NCI-H1694 (cell line): ENCODE results near the gene PSMD13.

Experiments used
- DNase-seq: peaks from one replicate; lab custom pipeline; 2025; lab: John Stamatoyannopoulos, UW

The PSMD13 gene

GRCh38 chr11:204587-205109, 32.1 kb upstream of the PSMD13 start:
- DNase-seq: no peak

GRCh38 chr11:205221-206001, 31.4 kb upstream of the PSMD13 start:
- DNase-seq: no peak

DNA sequence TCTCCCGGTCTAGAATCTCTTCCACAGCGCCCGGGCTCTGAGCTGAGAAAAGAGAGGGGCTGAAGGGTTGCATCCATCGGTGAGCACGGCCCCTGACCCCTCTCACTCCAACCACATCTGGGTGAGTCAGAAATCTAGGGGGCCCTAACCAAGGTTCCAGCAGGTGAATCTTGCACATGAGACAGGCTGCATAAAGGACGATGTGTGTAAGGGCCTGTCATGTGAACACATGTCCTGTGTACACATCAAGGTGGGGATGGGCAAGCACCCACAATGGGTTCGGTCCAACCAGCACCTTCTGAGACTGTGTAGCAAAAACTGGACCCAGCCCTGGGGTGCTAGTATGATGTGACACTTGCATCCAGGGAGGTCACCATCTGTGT, 30.8 kb upstream of the PSMD13 start:
- DNase-seq: no peak

DNA sequence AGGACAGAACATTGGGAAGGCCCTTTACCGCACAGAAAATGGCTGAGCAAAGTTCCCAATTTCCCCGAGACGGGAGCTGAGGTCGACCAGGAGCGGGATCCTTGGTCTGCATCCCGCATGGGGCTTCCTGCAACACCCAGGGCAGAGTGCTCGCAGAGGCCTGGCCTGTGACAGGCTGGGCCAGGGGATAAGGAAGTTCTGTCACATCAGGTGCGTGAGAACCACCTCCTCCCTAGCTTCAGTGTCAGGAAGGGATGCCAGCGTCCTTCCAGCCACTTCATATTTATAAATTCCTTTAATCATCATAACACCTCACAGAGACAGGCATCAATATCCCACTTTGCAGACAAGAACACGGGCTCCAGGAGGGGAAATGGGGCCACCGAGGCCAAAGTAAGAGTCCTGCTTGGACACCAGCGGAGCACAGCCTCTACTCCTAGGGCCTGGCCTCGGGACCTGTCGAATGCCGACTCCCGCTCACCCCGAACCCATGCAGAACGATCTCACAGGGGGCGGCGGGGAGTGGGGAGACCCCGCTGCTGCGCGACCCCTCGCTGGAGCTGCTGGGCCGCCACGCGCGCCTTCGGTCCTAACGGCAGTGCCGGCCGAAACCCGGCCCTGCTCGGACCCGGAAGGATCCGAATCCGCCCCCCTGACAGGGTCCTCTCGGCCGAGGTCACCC, 30.1 kb upstream of the PSMD13 start:
- no peak for DNase-seq

DNA sequence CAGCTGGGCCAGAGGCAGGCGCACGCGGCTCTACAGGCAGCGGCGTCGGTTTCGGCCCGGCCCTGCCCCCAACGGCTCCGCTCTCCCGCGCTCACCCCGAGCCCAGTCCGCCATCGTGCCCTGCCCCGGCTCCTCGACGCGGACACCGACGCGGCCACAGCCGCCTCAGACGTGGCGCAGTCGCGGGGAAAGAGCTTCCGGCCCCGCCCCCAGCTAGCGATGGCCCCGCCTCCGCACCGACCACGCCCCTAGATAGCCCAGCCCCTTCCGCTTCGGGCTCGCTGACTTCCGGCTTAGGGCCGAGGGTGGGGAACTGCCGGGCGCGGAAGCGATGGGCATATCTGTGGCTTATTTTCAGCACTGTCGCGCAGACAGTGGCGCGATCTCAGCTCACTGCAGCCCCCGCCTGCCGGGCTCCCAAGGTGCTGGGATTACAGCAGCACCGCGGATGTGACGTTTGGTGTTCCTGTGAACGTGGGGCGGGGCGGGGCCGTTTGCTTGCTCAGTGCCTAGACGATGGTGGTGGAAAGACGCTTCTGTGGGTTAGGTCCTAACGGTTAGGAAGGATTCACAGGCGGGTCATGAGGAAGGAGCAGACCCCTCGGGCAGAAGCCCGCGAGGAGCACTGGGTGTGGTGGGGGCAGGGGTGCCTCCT, 29.4 kb upstream of the PSMD13 start, which contains the start of the genes BET1L and RIC8A:
TSS of gene BET1L (minus strand) at position 192 of the 655 bp plus-strand sequence. CDS start at position 114, 78 bp downstream.
TSS of gene RIC8A (plus strand) at position 501 of the 655 bp plus-strand sequence. CDS start 1,147 bp downstream, outside the sequence.
- DNase-seq: peak; percentile 84

- DNase-seq: no peak
Observed at GRCh38 chr11:207863-208180, 29.0 kb upstream of the PSMD13 start.

DNA sequence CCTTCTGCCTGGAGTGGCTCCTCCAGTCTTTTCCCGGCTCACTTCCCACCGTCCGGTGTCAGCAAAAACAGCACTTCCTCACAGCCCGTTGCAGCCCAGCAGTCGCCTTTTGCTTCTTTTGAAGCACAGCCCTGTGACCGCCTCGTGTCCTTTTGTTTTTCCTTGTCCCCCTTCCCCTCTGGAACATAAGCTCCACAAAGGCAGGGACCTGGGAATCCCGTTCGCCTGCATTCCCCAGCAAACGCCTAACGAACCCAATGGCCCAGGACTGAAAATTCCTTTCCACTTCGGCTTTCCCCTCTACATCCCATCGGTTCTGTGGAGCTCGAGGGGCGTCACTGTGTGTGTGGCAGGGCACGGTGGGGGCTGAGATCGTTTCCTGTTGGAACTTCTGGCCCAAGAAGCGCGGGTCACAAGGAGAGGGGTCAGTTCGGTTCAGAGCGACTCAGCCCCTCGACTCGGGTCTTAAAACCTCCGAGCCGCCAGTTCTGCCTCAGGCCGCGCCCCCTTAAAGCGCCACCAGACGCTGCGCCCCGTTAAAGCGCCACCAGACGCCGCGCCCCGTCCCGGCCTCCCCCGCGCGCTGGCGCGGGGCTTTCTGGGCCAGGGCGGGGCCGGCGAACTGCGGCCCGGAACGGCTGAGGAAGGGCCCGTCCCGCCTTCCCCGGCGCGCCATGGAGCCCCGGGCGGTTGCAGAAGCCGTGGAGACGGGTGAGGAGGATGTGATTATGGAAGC, 28.4 kb upstream of the PSMD13 start:
- DNase-seq: peak; percentile 9

DNA sequence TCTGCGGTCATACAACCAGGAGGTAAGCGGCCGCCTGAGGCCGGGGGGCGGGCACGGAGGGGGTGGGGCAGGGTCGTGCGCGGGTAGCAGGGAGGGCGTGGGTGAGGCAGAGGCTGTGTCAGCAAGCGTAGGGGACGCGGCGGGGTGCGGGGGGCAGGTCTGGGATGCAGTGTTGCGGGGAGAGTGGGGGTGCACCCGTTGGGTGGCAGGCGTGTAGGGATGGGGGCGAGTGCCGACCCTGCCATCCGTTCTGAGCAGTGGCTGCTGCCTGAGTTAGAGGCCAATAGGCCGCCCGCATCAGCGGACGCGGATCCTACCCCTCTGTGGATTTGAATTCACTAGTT, 27.9 kb upstream of the PSMD13 start:
- no peak for DNase-seq

- DNase-seq: no peak
Observed at GRCh38 chr11:209275-210121, 27.3 kb upstream of the PSMD13 start.

- DNase-seq: no peak
Observed at GRCh38 chr11:210122-210802, 26.5 kb upstream of the PSMD13 start.

DNA sequence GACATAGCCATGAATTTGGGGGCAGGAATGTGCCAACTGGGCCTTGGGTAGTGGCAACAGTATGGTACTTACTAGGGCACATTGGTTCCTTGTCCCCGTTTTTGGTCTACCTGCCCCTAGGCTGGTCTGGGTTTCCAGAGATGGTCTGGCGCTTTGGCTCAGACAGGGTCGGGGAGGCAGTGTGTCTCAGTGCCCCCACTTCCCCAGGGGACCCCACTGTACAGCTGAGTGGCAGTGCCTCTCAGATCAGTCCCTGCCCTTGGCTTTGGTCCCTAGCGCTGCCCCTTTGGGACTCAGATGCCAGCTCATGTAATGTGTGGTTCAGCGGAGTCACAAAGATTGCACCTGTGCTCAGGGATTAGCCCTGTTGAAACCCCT, 26.0 kb upstream of the PSMD13 start:
- no peak for DNase-seq

DNA sequence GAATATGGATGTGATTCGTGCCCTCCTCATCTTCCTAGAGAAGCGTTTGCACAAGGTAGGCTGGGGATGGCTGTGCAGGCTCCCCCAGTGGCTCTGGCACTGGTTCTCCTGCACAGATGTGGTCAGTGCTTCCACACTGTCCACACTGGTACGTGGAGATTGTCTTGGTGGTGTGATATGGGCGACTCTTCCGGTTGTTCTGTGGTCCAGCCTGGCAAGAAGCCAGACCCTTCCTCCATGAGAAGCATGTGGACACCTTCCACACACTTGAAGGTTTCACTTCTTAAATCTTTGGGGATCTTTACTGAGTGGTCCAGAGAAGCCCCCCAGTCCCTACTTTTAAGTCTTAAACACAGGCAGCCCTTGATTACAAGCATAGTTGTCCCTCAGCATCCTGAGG, 25.5 kb upstream of the PSMD13 start:
- no peak for DNase-seq

GRCh38 chr11:211741-212140, 25.0 kb upstream of the PSMD13 start:
- no peak for DNase-seq

DNA sequence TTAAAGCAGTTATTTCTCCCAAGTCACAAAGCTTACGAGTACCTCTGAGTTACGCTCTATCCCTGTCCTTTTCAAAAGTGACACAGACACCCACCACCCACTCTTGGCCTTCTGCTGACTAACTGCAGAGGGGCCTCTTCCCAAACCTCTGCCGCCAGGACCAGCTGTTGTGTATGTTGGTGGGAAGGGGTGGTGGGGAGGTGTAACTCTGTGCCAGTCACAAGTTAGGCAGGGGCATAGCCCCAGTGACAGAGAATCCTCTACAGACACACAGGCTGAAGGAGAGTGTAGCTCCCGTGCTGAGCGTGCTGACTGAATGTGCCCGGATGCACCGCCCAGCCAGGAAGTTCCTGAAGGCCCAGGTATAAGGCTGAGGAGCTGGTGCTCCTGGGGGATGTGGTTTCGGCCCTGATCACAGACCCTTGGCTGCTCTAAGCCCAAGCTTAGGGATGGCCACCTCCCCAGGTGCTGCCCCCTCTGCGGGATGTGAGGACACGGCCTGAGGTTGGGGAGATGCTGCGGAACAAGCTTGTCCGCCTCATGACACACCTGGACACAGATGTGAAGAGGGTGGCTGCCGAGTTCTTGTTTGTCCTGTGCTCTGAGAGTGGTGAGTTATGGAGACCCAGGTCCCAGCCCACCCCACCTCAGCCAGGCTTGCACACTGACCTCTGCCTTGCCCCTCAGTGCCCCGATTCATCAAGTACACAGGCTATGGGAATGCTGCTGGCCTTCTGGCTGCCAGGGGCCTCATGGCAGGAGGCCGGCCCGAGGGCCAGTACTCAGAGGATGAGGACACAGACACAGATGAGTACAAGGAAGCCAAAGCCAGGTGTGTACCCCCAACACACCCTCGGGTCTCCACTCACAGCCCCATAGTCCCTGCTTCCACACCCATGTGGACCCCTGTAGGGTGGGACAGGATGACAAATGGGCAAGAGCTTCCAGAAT, 24.4 kb upstream of the PSMD13 start:
- DNase-seq: no peak

DNA sequence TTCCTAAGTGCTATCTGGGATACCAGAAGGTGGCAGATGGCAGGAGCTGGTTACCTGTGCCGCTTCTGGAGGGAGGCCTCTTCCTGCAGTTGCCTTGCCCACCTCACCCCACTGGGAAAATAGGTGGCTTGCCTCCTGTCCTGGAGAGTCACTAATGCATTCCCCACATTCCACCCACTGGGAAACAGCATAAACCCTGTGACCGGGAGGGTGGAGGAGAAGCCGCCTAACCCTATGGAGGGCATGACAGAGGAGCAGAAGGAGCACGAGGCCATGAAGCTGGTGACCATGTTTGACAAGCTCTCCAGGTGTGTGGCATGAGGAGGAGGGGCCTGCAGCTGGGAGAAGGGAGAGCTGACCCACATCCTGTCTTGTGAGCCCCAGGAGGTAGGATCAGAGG, 23.7 kb upstream of the PSMD13 start:
- DNase-seq: no peak

DNA sequence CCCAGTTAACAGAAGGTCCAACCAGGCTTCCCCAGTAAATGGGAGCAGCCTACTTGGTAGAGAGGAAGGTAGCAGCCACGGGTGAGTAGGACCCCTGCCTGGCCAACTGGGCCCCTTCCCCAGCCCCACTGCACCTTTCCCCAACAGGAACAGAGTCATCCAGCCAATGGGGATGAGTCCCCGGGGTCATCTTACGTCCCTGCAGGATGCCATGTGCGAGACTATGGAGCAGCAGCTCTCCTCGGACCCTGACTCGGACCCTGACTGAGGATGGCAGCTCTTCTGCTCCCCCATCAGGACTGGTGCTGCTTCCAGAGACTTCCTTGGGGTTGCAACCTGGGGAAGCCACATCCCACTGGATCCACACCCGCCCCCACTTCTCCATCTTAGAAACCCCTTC, 22.7 kb upstream of the PSMD13 start:
- no peak for DNase-seq

DNA sequence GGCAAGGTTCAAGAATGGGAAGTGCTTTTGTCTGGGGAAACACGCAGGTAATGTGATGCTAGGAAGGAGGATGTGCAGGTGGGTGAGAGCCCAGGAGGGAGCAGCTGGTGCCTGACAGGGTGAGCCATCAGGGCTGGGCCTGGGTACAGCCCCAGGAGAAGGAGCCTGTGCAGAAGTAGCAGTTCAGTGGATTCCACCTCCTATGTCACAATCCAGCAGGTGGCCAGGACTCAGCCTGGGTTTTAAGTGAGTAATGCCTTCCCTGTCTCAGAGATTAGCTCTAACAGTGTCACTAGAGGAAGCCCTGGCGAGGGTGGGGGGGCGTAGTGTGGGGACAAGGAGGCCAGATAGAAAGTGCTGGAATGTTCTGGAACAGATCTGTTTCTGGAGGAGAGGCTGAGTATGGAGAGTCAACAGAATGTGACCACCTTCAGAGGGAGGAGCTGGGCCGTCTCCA, 21.2 kb upstream of the PSMD13 start:
- no peak for DNase-seq

DNA sequence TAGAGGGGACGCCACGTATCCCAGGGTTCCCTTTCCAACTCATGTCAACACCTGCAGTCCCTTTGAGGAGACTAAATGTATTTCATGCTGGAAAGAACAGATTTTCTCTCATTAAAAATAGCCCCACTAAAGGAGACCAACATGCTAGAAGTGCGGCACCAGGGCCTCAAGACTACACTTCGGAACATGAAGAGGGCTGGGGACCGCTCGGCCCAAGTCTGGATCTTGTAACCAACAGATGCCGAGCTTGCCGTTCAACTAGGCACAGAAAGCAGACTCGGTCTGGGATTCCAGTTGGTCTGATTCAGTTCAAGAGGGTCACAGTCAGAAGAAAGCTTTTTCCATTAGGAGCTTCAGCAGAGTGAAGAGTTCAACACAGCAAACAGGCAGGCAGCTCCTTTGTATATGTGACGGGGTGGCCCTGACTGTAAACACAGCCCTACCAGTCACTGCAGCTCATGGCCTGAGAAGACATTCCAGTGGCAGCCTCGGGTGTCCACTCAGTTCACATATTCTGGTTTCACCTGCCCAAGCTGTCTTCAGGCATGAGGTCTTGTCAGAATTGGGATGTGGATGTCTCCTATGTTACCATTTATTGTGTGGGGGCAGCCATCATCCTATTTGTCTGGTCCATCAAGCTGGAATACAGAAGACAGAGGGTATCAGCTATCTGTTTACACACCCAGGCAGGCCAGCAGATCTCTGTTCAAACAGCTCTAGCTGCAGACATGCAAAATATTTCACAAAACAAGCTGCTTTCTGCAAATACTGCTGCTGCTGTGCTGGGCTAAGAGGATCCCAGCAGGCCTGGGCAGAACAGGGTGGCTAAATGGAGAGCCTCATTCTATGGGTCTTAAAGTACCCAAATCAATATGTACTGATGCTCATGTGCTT, 20.4 kb upstream of the PSMD13 start:
- no peak for DNase-seq
